HCT116 (cell line): Measurements from ENCODE around the gene ANKDD1A. TPM values are rescaled to one million over a fixed set of nuclear protein-coding genes. Genes with fewer than 3 reads are reported as not detected.

Experiments
- ATAC-seq: fragments of 200-7000 bp; cut with Tn5 transposase; 2 replicates; pipeline ENCODE4 v1.9.1; 2020; ENCODE audit warnings: mild to moderate bottlenecking, moderate library complexity
- BruUV-seq: library from RNA; stranded (reverse); fragments of 400-500 nt; replicated peaks from 2 replicates; lab custom pipeline; 2021; lab: Mats Ljungman, UMichigan
- CTCF ChIA-PET: fragments of 300-600 bp; sonication (Branson Sonifier 250); formaldehyde crosslinking; loops from one replicate; lab custom pipeline; 2021; ENCODE audit warnings: antibody characterized with exemption; lab: Charles Lee
- POLR2A ChIA-PET: fragments of 300-600, 350-600 bp; sonication (Branson Sonifier 250); formaldehyde crosslinking; loops from one replicate; lab custom pipeline; 2021; ENCODE audit warnings: antibody characterized with exemption; lab: Charles Lee
- RAD21 ChIA-PET, 2 experiments: fragments of 300-600 bp; sonication (Branson Sonifier 250); formaldehyde crosslinking; loops; one replicate each; lab custom pipeline; 2023; ENCODE audit warnings: low total read pairs in 2 of 2; ENCODE audit not compliant: uncharacterized antibody in 2 of 2, unreplicated experiment in 2 of 2, low non-redundant PET in 1 of 2; lab: Charles Lee
- DNase-seq: peaks from one replicate; pipeline ENCODE4 v3.0.0-alpha.2; 2010; ENCODE audit warnings: low read depth, low spot score
- H2AFZ ChIP-seq: fragments of 200-600 bp; shearing (Covaris generic), sonication (generic); 2 replicates; pipeline ENCODE4 v1.6.1; 2017; ENCODE audit warnings: low read depth, mixed run types, mixed read lengths, antibody characterized with exemption, low read length; ENCODE audit not compliant: poor library complexity, severe bottlenecking
- H3K27ac ChIP-seq: 2 replicates; pipeline ENCODE4 v1.5.1; 2012; ENCODE audit warnings: low read depth, low read length
- H3K27me3 ChIP-seq: fragments of 200-600 bp; sonication (generic); 2 replicates; pipeline ENCODE4 v1.6.1; 2016; ENCODE audit warnings: mixed run types, low read length, mixed read lengths; ENCODE audit not compliant: insufficient read depth
- H3K36me3 ChIP-seq, 2 experiments: fragments of 200-500 bp in 1 of 2; fragments of 200-600 bp in 1 of 2; sonication (Bioruptor generic) in 1 of 2; sonication (generic) in 1 of 2; 2 replicates each; pipeline versions ENCODE4 v1.5.1 to v1.6.1; 2014 to 2016; ENCODE audit warnings: low read length in 2 of 2, inconsistent platforms in 1 of 2, mixed read lengths in 1 of 2, mixed run types in 1 of 2; ENCODE audit not compliant: insufficient read depth in 2 of 2, control insufficient read depth in 1 of 2
- H3K4me1 ChIP-seq, 2 experiments: fragments of 200-600 bp in 1 of 2; sonication (generic) in 1 of 2; 2 replicates each; pipeline versions ENCODE4 v1.5.1 to v1.6.1; 2012 to 2017; ENCODE audit warnings: low read length in 2 of 2, inconsistent platforms in 1 of 2, mild to moderate bottlenecking in 1 of 2, mixed read lengths in 1 of 2, mixed run types in 1 of 2, moderate library complexity in 1 of 2; ENCODE audit not compliant: insufficient read depth in 2 of 2, control insufficient read depth in 1 of 2
- H3K4me2 ChIP-seq: fragments of 200-600 bp; sonication (generic); 2 replicates; pipeline ENCODE4 v1.6.1; 2017; ENCODE audit warnings: mixed run types, low read length, mixed read lengths
- H3K4me3 ChIP-seq, 2 experiments: fragments of 200-600 bp in 1 of 2; sonication (generic) in 1 of 2; replicated peaks in 1 of 2; 2 replicates each; pipeline ENCODE4 v1.5.1; 2011 to 2016; ENCODE audit warnings: low read length in 2 of 2, control low read depth in 1 of 2, low read depth in 1 of 2, mild to moderate bottlenecking in 1 of 2, mixed read lengths in 1 of 2, mixed run types in 1 of 2
- H3K79me2 ChIP-seq: fragments of 200-600 bp; sonication (generic); 2 replicates; pipeline ENCODE4 v1.6.1; 2017; ENCODE audit warnings: mild to moderate bottlenecking, mixed run types, low read length, moderate library complexity, mixed read lengths; ENCODE audit not compliant: insufficient read depth
- H3K9ac ChIP-seq: fragments of 200-600 bp; sonication (generic); 2 replicates; pipeline ENCODE4 v1.6.1; 2016; ENCODE audit warnings: low read length, mixed read lengths
- H3K9me2 ChIP-seq: fragments of 200-600 bp; sonication (generic), shearing (Covaris generic); 2 replicates; pipeline ENCODE4 v1.6.1; 2017; ENCODE audit warnings: mixed run types, mild to moderate bottlenecking, moderate library complexity; ENCODE audit not compliant: insufficient read depth
- H3K9me3 ChIP-seq, 2 experiments: fragments of 200-500 bp in 1 of 2; fragments of 200-600 bp in 1 of 2; sonication (Bioruptor generic) in 1 of 2; sonication (generic) in 1 of 2; 2 replicates each; pipeline ENCODE4 v1.6.1; 2014 to 2017; ENCODE audit warnings: low read length in 2 of 2, mixed read lengths in 2 of 2, inconsistent platforms in 1 of 2, low read depth in 1 of 2, mild to moderate bottlenecking in 1 of 2, mixed run types in 1 of 2, moderate library complexity in 1 of 2; ENCODE audit not compliant: control insufficient read depth in 1 of 2, insufficient read depth in 1 of 2
- H4K20me1 ChIP-seq: fragments of 200-600 bp; sonication (generic), shearing (Covaris generic); 2 replicates; pipeline ENCODE4 v1.6.1; 2017; ENCODE audit warnings: mixed run types, mild to moderate bottlenecking, moderate library complexity; ENCODE audit not compliant: insufficient read depth
- CBX3 ChIP-seq: IDR thresholded peaks from 2 replicates; pipeline ENCODE4 v1.6.1; 2012; ENCODE audit warnings: low read depth
- ELF1 ChIP-seq: IDR thresholded peaks from 2 replicates; pipeline ENCODE4 v1.6.1; 2012; ENCODE audit warnings: low read depth, borderline replicate concordance
- EZH2phosphoT487 ChIP-seq: fragments of 200-600 bp; IDR thresholded peaks from 2 replicates; pipeline ENCODE4 v1.6.1; 2018; ENCODE audit warnings: antibody characterized with exemption, borderline replicate concordance
- FOSL1 ChIP-seq: IDR thresholded peaks from 2 replicates; pipeline ENCODE4 v1.6.1; 2012; ENCODE audit warnings: low read depth
- MAX ChIP-seq: IDR thresholded peaks from 2 replicates; pipeline ENCODE4 v1.6.1; 2012
- POLR2A ChIP-seq: IDR thresholded peaks from 2 replicates; pipeline ENCODE4 v1.7.0; 2011; ENCODE audit warnings: borderline replicate concordance; ENCODE audit not compliant: insufficient read depth, insufficient read length; ENCODE audit errors: extremely low read depth
- POLR2AphosphoS5 ChIP-seq: IDR thresholded peaks from 2 replicates; pipeline ENCODE4 v1.6.1; 2011; ENCODE audit warnings: mild to moderate bottlenecking, low read depth, low read length, moderate library complexity
- RAD21 ChIP-seq: IDR thresholded peaks from 2 replicates; pipeline ENCODE4 v1.6.1; 2012; ENCODE audit warnings: low read depth, mild to moderate bottlenecking
- REST ChIP-seq: IDR thresholded peaks from 2 replicates; pipeline ENCODE4 v1.6.1; 2012; ENCODE audit warnings: low read depth
- SIN3A ChIP-seq: IDR thresholded peaks from 2 replicates; pipeline ENCODE4 v1.6.1; 2012; ENCODE audit warnings: low read depth
- SRF ChIP-seq: IDR thresholded peaks from 2 replicates; pipeline ENCODE4 v1.6.1; 2012; ENCODE audit warnings: low read depth
- YY1 ChIP-seq: IDR thresholded peaks from 2 replicates; pipeline ENCODE4 v1.6.1; 2011; ENCODE audit warnings: low read length, low read depth, moderate library complexity, mild to moderate bottlenecking; ENCODE audit not compliant: insufficient replicate concordance; ENCODE audit errors: extremely low read depth
- intact Hi-C: fragments of 100-400 bp; cut with micrococcal nuclease; formaldehyde crosslinking; loops from 2 replicates; pipeline ENCODE4 v1.10.0; 2022
- total RNA-seq: library from RNA; stranded (reverse); gene quantifications from one replicate; pipeline ENCODE4 v1.2.1, GENCODE V29; 2021; ENCODE audit not compliant: unreplicated experiment
- TF ChIP-seq, protein P1 (sequence below): IDR thresholded peaks from 2 replicates; pipeline ENCODE4 v1.6.1; 2012

The ANKDD1A gene
- total RNA-seq, 1 experiment from 2014 or later, result 8.1 TPM

- no TSS peak for BruUV-seq
- H3K9me3 ChIP-seq, result no peaks in the 10 kb centered on the region
- TF ChIP-seq REST (no peak), SIN3A (no peak), ELF1 (no peak), CBX3 (no peak), POLR2A (no peak), RAD21 (no peak), SRF (no peak), POLR2AphosphoS5 (no peak), MAX (no peak), YY1 (no peak), FOSL1 (no peak), EZH2phosphoT487 (no peak)
- TF ChIP-seq, protein P1, sequence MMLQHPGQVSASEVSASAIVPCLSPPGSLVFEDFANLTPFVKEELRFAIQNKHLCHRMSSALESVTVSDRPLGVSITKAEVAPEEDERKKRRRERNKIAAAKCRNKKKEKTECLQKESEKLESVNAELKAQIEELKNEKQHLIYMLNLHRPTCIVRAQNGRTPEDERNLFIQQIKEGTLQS, result no peak
- H4K20me1 ChIP-seq, result no peaks in the 10 kb centered on the region
- ATAC-seq (no peak), DNase-seq (no peak)
- no peaks in the 10 kb centered on the region for H3K9me2 ChIP-seq
- H3K27ac ChIP-seq, result no peak overlapping the region
- no peak overlapping the region for H3K9ac ChIP-seq
- H3K4me2 ChIP-seq, result no peak overlapping the region
- H2AFZ ChIP-seq, result no peak overlapping the region
- H3K27me3 ChIP-seq, result no peaks in the 10 kb centered on the region
- POLR2A ChIA-PET, result no interaction called here
- no peaks in the 10 kb centered on the region for H3K36me3 ChIP-seq
- CTCF ChIA-PET, result no interaction called here
- intact Hi-C loops, result no loop called here
- H3K4me3 ChIP-seq, result no peak overlapping the region
- RAD21 ChIA-PET, result no interaction called here
- peaks cover 2 to 19% of the 10 kb centered on the region in 2 experiments; a peak in 3 of 4 replicates for H3K4me1 ChIP-seq
- H3K79me2 ChIP-seq, result 0 out of 2 replicates have a peak, but pooled peaks cover 6% of the 10 kb centered on the region
Measured at GRCh38 chr15:64915518-64916227, 4.0 kb downstream of the ANKDD1A start.
